BLaER1 (cell line): ENCODE results near the gene NT5DC3.

Experiments
- H3K27ac ChIP-seq: shearing (Covaris generic); formaldehyde crosslinking; 2 replicates; pipeline ENCODE4 v1.8.1; 2022
- H3K27me3 ChIP-seq: shearing (Covaris generic); formaldehyde crosslinking; 2 replicates; pipeline ENCODE4 v1.8.1; 2022
- H3K36me3 ChIP-seq: shearing (Covaris generic); formaldehyde crosslinking; 2 replicates; pipeline ENCODE4 v1.8.1; 2022
- H3K4me1 ChIP-seq: shearing (Covaris generic); formaldehyde crosslinking; 2 replicates; pipeline ENCODE4 v1.8.1; 2022
- H3K4me2 ChIP-seq: shearing (Covaris generic); formaldehyde crosslinking; 2 replicates; pipeline ENCODE4 v1.8.1; 2022
- H3K4me3 ChIP-seq: shearing (Covaris generic); formaldehyde crosslinking; 2 replicates; pipeline ENCODE4 v1.8.1; 2022
- H3K9ac ChIP-seq: shearing (Covaris generic); formaldehyde crosslinking; 2 replicates; pipeline ENCODE4 v1.8.1; 2022
- H3K9me3 ChIP-seq: shearing (Covaris generic); formaldehyde crosslinking; 2 replicates; pipeline ENCODE4 v1.8.1; 2022
- H4K20me1 ChIP-seq: shearing (Covaris generic); formaldehyde crosslinking; 2 replicates; pipeline ENCODE4 v1.8.1; 2022
- Cebpa-rat ChIP-seq: shearing (Covaris generic); IDR thresholded peaks from 2 replicates; pipeline ENCODE4 v1.8.1; 2022

NT5DC3 gene

GRCh38 chr12:103742349-103742932, 98.6 kb downstream of the NT5DC3 start:
- no peaks in the 10 kb centered on the region for H3K27me3 ChIP-seq
- H4K20me1 ChIP-seq, result no peaks in the 10 kb centered on the region
- H3K4me2 ChIP-seq, result no peak overlapping the region
- no peaks in the 10 kb centered on the region for H3K9me3 ChIP-seq
- no peaks in the 10 kb centered on the region for H3K4me1 ChIP-seq
- no peak for TF ChIP-seq Cebpa-rat
- H3K36me3 ChIP-seq, result no peaks in the 10 kb centered on the region
- H3K27ac ChIP-seq, result no peak overlapping the region
- H3K9ac ChIP-seq, result no peak overlapping the region
- H3K4me3 ChIP-seq, result no peak overlapping the region

- no peaks in the 10 kb centered on the region for H3K27me3 ChIP-seq
- no peak overlapping the region for H3K27ac ChIP-seq
- H3K9me3 ChIP-seq, result no peaks in the 10 kb centered on the region
- no peaks in the 10 kb centered on the region for H3K36me3 ChIP-seq
- H4K20me1 ChIP-seq, result no peaks in the 10 kb centered on the region
- H3K4me3 ChIP-seq, result no peak overlapping the region
- no peak overlapping the region for H3K4me2 ChIP-seq
- H3K9ac ChIP-seq, result no peak overlapping the region
- TF ChIP-seq Cebpa-rat, result no peak
- H3K4me1 ChIP-seq, result no peaks in the 10 kb centered on the region
Measured at GRCh38 chr12:103737881-103738280, 103.2 kb downstream of the NT5DC3 start.

- Histone ChIP-seq H3K4me1 (no peaks in the 10 kb centered on the region), H3K27me3 (no peaks in the 10 kb centered on the region), H3K9ac (no peak overlapping the region), H3K36me3 (no peaks in the 10 kb centered on the region), H3K9me3 (no peaks in the 10 kb centered on the region), H3K27ac (no peak overlapping the region), H3K4me2 (no peak overlapping the region), H3K4me3 (no peak overlapping the region), H4K20me1 (no peaks in the 10 kb centered on the region)
- no peak for TF ChIP-seq Cebpa-rat
Measured at GRCh38 chr12:103736572-103736971, 104.5 kb downstream of the NT5DC3 start.

- H4K20me1 ChIP-seq, result no peaks in the 10 kb centered on the region
Measured at GRCh38 chr12:103735291-103735690, 105.7 kb downstream of the NT5DC3 start.

GRCh38 chr12:103734863-103735262, 106.2 kb downstream of the NT5DC3 start:
- H3K27me3 ChIP-seq, result no peaks in the 10 kb centered on the region

More at GRCh38 chr12:103735291-103735690, 105.7 kb downstream of the NT5DC3 start:
- no peaks in the 10 kb centered on the region for H3K36me3 ChIP-seq
- H3K4me1 ChIP-seq, result no peaks in the 10 kb centered on the region
- H3K9ac ChIP-seq, result no peak overlapping the region
- no peak for TF ChIP-seq Cebpa-rat
- no peak overlapping the region for H3K4me2 ChIP-seq
- H3K4me3 ChIP-seq, result no peak overlapping the region
- peaks cover 7% of the 10 kb centered on the region for H3K9me3 ChIP-seq
- no peak overlapping the region for H3K27ac ChIP-seq
- no peaks in the 10 kb centered on the region for H3K27me3 ChIP-seq

GRCh38 chr12:103731539-103731938, 109.5 kb downstream of the NT5DC3 start:
- Histone ChIP-seq H3K9ac (no peak overlapping the region), H3K4me1 (no peaks in the 10 kb centered on the region), H4K20me1 (no peaks in the 10 kb centered on the region), H3K27ac (no peak overlapping the region), H3K36me3 (no peaks in the 10 kb centered on the region), H3K9me3 (peaks cover 7% of the 10 kb centered on the region), H3K27me3 (no peaks in the 10 kb centered on the region), H3K4me3 (no peak overlapping the region), H3K4me2 (no peak overlapping the region)
- no peak for TF ChIP-seq Cebpa-rat

More at GRCh38 chr12:103734863-103735262, 106.2 kb downstream of the NT5DC3 start:
- no peaks in the 10 kb centered on the region for H4K20me1 ChIP-seq
- no peaks in the 10 kb centered on the region for H3K4me1 ChIP-seq
- H3K9me3 ChIP-seq, result peaks cover 7% of the 10 kb centered on the region
- no peaks in the 10 kb centered on the region for H3K36me3 ChIP-seq
- no peak overlapping the region for H3K9ac ChIP-seq
- TF ChIP-seq Cebpa-rat, result no peak
- no peak overlapping the region for H3K4me3 ChIP-seq
- no peak overlapping the region for H3K27ac ChIP-seq
- H3K4me2 ChIP-seq, result no peak overlapping the region

- no peaks in the 10 kb centered on the region for H4K20me1 ChIP-seq
- H3K4me2 ChIP-seq, result no peak overlapping the region
- H3K4me3 ChIP-seq, result no peak overlapping the region
- no peak for TF ChIP-seq Cebpa-rat
- H3K9me3 ChIP-seq, result peaks cover 7% of the 10 kb centered on the region
- no peak overlapping the region for H3K9ac ChIP-seq
- H3K4me1 ChIP-seq, result no peaks in the 10 kb centered on the region
- H3K27me3 ChIP-seq, result no peaks in the 10 kb centered on the region
- no peaks in the 10 kb centered on the region for H3K36me3 ChIP-seq
- no peak overlapping the region for H3K27ac ChIP-seq
Measured at GRCh38 chr12:103729499-103729898, 111.5 kb downstream of the NT5DC3 start.

- Histone ChIP-seq H3K27me3 (no peaks in the 10 kb centered on the region), H3K4me3 (no peak overlapping the region), H3K27ac (no peak overlapping the region), H3K36me3 (no peaks in the 10 kb centered on the region), H3K9ac (no peak overlapping the region), H3K9me3 (peaks cover 7% of the 10 kb centered on the region), H3K4me1 (no peaks in the 10 kb centered on the region), H4K20me1 (no peaks in the 10 kb centered on the region), H3K4me2 (no peak overlapping the region)
- TF ChIP-seq Cebpa-rat, result no peak
Measured at GRCh38 chr12:103728323-103728722, 112.7 kb downstream of the NT5DC3 start.

GRCh38 chr12:103727638-103728037, 113.4 kb downstream of the NT5DC3 start:
- Histone ChIP-seq H3K9ac (no peak overlapping the region), H3K4me2 (no peak overlapping the region), H3K27ac (no peak overlapping the region), H3K4me1 (no peaks in the 10 kb centered on the region), H3K27me3 (no peaks in the 10 kb centered on the region), H3K9me3 (peaks cover 7% of the 10 kb centered on the region), H3K4me3 (no peak overlapping the region), H3K36me3 (no peaks in the 10 kb centered on the region), H4K20me1 (no peaks in the 10 kb centered on the region)
- no peak for TF ChIP-seq Cebpa-rat

- Histone ChIP-seq H3K9me3 (no peaks in the 10 kb centered on the region), H3K9ac (no peak overlapping the region), H3K27me3 (no peaks in the 10 kb centered on the region), H3K27ac (no peak overlapping the region), H4K20me1 (no peaks in the 10 kb centered on the region), H3K4me3 (no peak overlapping the region), H3K4me1 (no peaks in the 10 kb centered on the region), H3K4me2 (no peak overlapping the region), H3K36me3 (no peaks in the 10 kb centered on the region)
- no peak for TF ChIP-seq Cebpa-rat
Measured at GRCh38 chr12:103725398-103725797, 115.6 kb downstream of the NT5DC3 start.
